ENCODE data around the gene MAPKAP1.

Gene MAPKAP1

DNA sequence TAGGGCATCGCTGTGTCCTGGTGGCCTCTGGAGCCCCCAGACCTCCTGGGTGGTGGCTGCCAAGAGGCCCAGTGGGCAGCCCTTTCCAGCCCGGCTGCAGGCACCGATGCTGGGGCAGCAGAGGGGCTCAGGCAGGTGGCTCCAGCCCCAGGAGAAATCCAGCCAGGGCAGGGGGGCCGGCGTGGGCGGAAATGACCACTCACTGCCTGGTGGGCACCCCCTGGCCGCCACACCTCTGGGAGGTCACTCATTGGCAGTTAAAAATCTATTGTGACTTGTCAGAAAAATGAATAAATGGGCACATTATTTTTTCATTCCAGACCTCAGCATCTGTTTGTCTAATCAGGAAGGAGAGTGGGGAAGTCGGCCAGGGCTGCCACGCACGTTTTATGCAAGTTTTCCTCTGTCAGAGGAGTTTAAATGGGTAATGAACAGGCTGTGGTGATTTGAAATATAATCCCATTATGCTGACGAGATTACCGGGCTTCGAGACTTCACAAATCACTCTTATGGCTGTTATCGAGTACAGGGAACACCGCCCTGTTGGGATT, 273.5 kb downstream of the MAPKAP1 start:
- CTCF ChIA-PET: no interaction called here

DNA sequence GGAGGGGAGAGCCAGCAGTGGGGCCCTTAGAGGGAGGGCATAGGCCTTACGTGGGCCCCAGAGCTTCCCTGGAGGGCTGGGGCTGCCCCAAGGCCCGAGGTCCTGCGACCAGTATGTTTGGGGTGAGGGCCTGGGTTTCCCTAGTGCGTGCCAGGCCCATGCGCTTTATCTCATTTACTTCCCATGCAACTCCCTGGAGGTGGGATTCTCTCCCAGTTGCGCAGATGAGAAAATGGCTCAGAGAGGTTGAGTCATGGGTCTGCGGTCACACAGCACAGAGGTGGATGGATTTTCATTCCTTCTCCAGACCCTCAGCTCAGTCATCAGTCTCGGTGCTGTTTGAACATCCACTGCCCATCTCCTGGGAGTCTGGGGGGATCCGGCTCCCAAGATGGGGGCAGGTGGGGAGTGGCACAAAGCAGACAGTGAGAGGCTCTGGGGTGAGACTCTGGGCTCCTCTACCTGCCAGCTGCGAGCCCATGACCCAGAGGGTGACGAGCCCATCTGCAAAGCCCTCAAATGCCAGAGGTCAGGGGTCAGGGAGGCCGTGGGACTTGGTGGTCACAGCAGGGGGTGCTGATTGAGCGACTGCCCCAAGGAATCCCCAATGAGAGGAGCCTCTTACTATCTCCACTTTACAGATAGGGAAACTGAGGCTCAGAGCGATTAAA, 274.2 kb downstream of the MAPKAP1 start:
- POLR2A ChIA-PET: no interaction called here
- CTCF ChIA-PET: no interaction called here
- no peak for DNase-seq (ENCODE audit: low read depth, low spot score)
- no peak overlapping the region for H3K4me3 ChIP-seq (ENCODE audit: low read depth, low read length)
- TF ChIP-seq, protein P1, sequence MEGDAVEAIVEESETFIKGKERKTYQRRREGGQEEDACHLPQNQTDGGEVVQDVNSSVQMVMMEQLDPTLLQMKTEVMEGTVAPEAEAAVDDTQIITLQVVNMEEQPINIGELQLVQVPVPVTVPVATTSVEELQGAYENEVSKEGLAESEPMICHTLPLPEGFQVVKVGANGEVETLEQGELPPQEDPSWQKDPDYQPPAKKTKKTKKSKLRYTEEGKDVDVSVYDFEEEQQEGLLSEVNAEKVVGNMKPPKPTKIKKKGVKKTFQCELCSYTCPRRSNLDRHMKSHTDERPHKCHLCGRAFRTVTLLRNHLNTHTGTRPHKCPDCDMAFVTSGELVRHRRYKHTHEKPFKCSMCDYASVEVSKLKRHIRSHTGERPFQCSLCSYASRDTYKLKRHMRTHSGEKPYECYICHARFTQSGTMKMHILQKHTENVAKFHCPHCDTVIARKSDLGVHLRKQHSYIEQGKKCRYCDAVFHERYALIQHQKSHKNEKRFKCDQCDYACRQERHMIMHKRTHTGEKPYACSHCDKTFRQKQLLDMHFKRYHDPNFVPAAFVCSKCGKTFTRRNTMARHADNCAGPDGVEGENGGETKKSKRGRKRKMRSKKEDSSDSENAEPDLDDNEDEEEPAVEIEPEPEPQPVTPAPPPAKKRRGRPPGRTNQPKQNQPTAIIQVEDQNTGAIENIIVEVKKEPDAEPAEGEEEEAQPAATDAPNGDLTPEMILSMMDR (IDR thresholded peaks at IDR 0.05; ENCODE audit: insufficient read depth, low read length, missing control alignments): no peak

More for the DNA sequence above, 273.5 kb downstream of the MAPKAP1 start:
- TF ChIP-seq, protein P1 (IDR thresholded peaks at IDR 0.05; ENCODE audit: insufficient read depth, low read length, missing control alignments): no peak
- POLR2A ChIA-PET: no interaction called here
- no peak overlapping the region for H3K4me3 ChIP-seq (ENCODE audit: low read depth, low read length)
- no peak for DNase-seq (ENCODE audit: low read depth, low spot score)

DNA sequence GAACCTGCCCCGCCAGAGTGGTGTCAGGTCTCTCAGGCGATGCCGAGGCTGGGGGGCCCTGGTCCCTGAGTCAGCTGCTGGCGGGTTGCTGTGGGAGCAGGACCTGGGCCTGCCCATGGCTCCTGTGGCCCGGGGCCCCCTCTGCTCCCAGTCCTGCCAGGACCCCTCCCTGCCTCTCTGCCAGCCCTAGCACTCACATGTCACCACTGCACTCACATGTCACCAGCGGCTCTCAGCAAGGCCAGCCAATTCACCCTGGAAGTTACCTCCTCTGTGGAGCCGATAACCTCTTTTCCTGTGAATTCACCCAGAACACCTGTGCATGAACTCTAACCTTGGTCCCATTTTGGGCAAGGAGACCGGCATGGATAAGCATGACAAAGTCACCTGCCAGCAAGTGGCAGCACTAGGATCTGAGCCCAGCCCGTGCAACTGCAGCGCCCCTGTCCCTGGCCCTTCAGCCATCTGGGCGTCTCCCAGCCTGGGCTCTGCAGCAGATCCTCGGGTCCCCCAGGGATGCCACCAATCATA, 275.2 kb downstream of the MAPKAP1 start:
- POLR2A ChIA-PET: no interaction called here
- TF ChIP-seq, protein P1 (IDR thresholded peaks at IDR 0.05; ENCODE audit: insufficient read depth, low read length, missing control alignments): no peak
- no peak for DNase-seq (ENCODE audit: low read depth, low spot score)
- CTCF ChIA-PET: no interaction called here
- no peak overlapping the region for H3K4me3 ChIP-seq (ENCODE audit: low read depth, low read length)

DNA sequence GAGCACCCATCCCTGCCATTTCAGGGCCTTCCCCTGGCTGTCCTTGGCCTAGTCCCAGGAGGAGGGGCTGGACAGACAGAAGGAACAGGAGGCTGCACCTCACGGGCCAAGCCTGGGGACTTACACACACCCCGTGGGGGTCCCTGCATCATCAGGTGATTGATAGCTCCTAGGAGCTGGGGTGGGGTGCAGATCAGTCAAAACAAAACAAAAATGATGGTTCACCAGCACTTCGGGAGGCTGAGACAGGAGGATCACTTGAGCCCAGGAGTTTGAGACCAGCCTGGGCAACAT, 276.0 kb downstream of the MAPKAP1 start:
- no peak for DNase-seq (ENCODE audit: low read depth, low spot score)
- TF ChIP-seq, protein P1 (IDR thresholded peaks at IDR 0.05; ENCODE audit: insufficient read depth, low read length, missing control alignments): no peak
- CTCF ChIA-PET: interaction anchor here (0.8 kb wide), 1 partner anchor 23 kb away, joined by 4 read pairs; no protein-coding TSS in a partner anchor
- POLR2A ChIA-PET: no interaction called here
- no peak overlapping the region for H3K4me3 ChIP-seq (ENCODE audit: low read depth, low read length)

DNA sequence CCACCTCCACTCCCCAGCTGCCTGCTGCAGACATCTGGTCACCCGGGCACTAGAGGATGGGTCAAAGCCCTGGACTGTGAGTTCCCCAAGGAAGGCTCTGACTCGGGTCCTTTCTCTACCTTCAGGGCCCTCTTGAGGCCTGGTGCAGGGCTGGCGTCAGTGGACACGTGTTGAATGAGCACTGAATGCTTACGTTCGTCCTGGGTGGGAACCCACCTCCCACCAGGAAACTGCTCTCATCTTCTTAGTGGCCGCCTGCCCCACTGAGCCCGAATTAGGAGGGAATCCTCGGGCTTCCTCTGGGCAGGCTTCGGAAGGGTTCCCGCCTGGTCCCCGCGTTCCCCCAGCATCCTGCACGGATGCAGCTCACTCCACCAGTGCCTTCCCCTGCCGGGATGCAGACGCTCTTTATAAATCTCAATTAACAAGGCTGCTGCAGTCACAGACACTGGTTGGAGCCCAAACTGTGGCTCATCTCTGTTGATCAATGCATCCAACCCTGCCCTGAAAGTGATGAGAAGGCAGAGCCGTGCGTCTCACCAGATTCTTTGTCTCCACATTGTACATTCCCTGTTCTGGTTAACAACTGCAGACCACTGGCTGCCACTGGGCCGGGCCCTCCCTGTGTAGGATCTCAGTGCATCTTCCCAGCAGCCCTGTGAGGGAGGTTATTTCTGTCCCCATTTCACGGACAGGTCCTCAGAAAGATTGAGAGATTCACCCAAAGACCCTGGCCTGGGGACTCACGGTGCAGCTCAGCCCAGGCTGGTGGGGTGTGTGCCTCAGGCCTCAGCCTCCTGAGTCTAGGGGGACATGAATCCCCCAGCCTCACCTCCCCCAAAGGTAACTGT, 276.6 kb downstream of the MAPKAP1 start:
- no peak for DNase-seq (ENCODE audit: low read depth, low spot score)
- CTCF ChIA-PET: interaction anchor here (0.8 kb wide), 1 partner anchor 23 kb away, joined by 4 read pairs; no protein-coding TSS in a partner anchor
- POLR2A ChIA-PET: no interaction called here
- H3K4me3 ChIP-seq (ENCODE audit: low read depth, low read length): no peak overlapping the region
- TF ChIP-seq, protein P1 (IDR thresholded peaks at IDR 0.05; ENCODE audit: insufficient read depth, low read length, missing control alignments): no peak

Measured in AG04449 (cell line).